AG09319 (cell line): Measurements from ENCODE around the gene EIF5.

Experiments used
- DNase-seq: peaks from one replicate; pipeline ENCODE4 v3.0.0-alpha.2; 2010; ENCODE audit warnings: low read depth; ENCODE audit errors: extremely low read depth
- CTCF ChIP-seq: IDR thresholded peaks from 2 replicates; pipeline ENCODE4 v1.5.1; 2011; ENCODE audit warnings: low read depth, mild to moderate bottlenecking, inconsistent platforms, low read length, moderate library complexity

The EIF5 gene

GRCh38 chr14:103384450-103385151 lies 50.6 kb downstream of the EIF5 start:
- DNase-seq: no peak
- TF ChIP-seq CTCF: no peak

- DNase-seq: peak; percentile 85
- no peak; the same call in none of the 2 replicates for TF ChIP-seq CTCF
These were observed 51.3 kb downstream of the EIF5 start, which contains the start of gene MARK3 for GRCh38 chr14:103385152-103385928. Gene MARK3 (plus strand): TSS chr14:103385415. CDS start chr14:103386030, 615 bp downstream.

GRCh38 chr14:103385929-103386712 lies 52.1 kb downstream of the EIF5 start:
- DNase-seq: no peak

GRCh38 chr14:103386713-103387329 lies 52.8 kb downstream of the EIF5 start:
- DNase-seq: no peak
- TF ChIP-seq CTCF: no peak

More at GRCh38 chr14:103385929-103386712, 52.1 kb downstream of the EIF5 start:
- TF ChIP-seq CTCF: no peak

- no peak for TF ChIP-seq CTCF
These were observed 54.6 kb downstream of the EIF5 start for GRCh38 chr14:103388664-103389063.

GRCh38 chr14:103390605-103391004 lies 56.6 kb downstream of the EIF5 start:
- no peak for DNase-seq
- TF ChIP-seq CTCF: no peak

More at GRCh38 chr14:103388664-103389063, 54.6 kb downstream of the EIF5 start:
- no peak for DNase-seq
